Epidermal melanocyte (primary cell): ENCODE measurements around the gene PDE4DIP.
"Not testable (repeated sequence)": the region's sequence is repeated elsewhere in the genome, so short reads cannot be mapped to it uniquely, and the experiment has no call there.

Experiments
- DNase-seq: peaks from one replicate; pipeline ENCODE4 v3.0.0; 2011; ENCODE audit warnings: low spot score; ENCODE audit not compliant: insufficient read length

PDE4DIP gene

GRCh38 chr1:148918836-148919447, 74.7 kb downstream of the PDE4DIP start:
- DNase-seq: not testable (repeated sequence)

GRCh38 chr1:148921047-148921446, 76.8 kb downstream of the PDE4DIP start:
- DNase-seq: not testable (repeated sequence)

GRCh38 chr1:148923798-148924197, 79.6 kb downstream of the PDE4DIP start:
- DNase-seq: not testable (repeated sequence)

DNA sequence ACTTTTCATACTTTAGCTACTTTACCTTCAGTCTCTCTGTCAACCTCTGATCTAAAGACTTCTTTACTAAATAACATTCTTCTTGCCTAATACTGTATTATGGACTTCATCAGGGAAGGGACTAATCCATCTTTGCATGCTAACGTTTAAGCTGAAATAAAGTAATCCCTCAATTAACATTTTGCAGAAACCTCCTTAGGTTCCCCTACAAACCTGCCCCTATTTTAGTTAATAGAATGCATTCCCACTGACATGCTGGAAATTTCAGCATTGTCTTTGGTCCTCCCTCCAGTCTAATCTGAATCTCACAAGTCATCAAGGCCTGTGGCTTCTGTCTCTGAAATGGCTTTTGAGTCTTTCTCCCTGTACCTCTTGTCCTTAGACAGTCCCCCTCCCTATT, 83.4 kb downstream of the PDE4DIP start:
- DNase-seq: not testable (repeated sequence)

GRCh38 chr1:148929253-148929652, 85.0 kb downstream of the PDE4DIP start:
- DNase-seq: not testable (repeated sequence)

- DNase-seq: not testable (repeated sequence)
Observed at GRCh38 chr1:148935381-148936002, 91.3 kb downstream of the PDE4DIP start.

DNA sequence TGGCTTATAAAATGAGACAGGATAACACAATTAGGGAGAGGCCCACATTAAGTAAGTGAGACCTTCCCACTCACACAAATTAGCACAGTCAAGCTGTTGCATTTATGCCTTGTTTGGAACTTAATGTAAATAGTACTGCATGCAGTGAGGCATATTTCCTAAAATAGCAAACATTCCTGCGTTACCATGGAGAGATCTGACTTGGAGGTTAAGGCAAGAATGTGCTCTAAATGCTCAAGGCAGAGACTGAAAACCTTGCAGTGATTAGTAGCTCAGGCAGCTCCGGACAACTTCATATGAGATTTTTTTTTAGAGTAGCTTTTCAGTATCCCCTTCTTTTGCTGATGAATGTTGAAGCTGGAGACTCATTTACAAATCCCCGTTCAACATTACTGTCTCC, 98.7 kb downstream of the PDE4DIP start:
- DNase-seq: not testable (repeated sequence)

DNA sequence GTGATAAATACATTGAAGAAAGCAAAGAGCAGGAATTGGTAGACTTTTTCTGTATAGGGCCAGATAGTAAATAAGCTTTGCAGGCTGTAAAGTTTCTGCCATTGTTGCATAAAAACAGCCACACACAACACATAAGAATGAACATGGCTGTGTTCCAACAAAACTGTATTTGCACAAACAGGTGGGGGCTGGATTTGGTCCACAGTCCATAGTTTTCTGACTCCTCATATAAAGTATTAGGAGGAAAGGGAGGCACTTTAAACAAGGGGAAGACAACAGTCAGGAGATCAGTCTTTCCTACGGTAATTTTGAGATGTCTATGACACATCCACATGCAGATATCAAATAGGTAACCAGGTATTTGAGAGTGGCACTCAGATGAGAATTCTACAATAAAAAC, 100.9 kb downstream of the PDE4DIP start:
- not testable (repeated sequence) for DNase-seq

- DNase-seq: not testable (repeated sequence)
Observed at GRCh38 chr1:148948768-148949167, 104.5 kb downstream of the PDE4DIP start.

- DNase-seq: not testable (repeated sequence)
Observed at GRCh38 chr1:148951336-148952227, 107.4 kb downstream of the PDE4DIP start.

GRCh38 chr1:148952253-148952937, 108.2 kb downstream of the PDE4DIP start:
- not testable (repeated sequence) for DNase-seq

GRCh38 chr1:148952938-148953616, 108.8 kb downstream of the PDE4DIP start:
- DNase-seq: not testable (repeated sequence)

- not testable (repeated sequence) for DNase-seq
Observed at GRCh38 chr1:148953730-148954129, 109.5 kb downstream of the PDE4DIP start.

GRCh38 chr1:148958343-148958742, 114.1 kb downstream of the PDE4DIP start:
- not testable (repeated sequence) for DNase-seq

DNA sequence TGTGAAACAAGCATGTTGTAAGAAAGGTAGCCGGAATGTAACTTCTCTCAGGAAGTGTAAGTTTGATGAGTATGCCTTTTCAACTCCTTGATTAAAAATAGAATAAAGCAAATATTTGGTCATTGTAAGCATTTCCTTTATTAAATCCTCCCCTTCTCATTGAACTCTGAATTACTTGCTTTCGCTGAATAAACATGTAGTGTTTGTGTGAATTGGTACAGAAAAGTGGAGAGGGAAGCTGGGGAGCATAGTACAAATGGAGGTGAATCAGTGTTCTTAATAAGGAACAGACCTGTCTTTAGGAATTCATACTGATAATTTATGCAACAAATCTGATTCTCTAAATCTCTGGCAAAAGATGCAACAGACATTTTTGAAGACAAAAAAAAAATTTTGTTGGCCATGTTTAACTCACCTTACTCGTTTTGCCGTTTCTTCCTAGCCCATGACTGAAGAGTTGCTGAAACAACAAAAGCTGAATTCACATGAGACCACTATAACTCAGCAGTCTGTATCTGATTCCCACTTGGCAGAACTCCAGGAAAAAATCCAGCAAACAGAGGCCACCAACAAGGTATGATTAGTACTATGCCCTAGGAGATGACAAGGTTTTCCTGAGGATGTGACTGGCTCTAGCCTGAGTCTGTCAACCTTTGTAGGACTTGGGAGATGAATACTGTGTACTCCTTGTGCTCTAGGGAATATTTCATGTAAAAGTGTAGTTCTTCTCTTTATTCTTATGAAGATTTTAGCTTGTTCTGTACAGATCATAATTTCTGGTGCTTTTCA, 116.2 kb downstream of the PDE4DIP start:
- not testable (repeated sequence) for DNase-seq

- not testable (repeated sequence) for DNase-seq
Observed at GRCh38 chr1:148962127-148962857, 118.1 kb downstream of the PDE4DIP start.

DNA sequence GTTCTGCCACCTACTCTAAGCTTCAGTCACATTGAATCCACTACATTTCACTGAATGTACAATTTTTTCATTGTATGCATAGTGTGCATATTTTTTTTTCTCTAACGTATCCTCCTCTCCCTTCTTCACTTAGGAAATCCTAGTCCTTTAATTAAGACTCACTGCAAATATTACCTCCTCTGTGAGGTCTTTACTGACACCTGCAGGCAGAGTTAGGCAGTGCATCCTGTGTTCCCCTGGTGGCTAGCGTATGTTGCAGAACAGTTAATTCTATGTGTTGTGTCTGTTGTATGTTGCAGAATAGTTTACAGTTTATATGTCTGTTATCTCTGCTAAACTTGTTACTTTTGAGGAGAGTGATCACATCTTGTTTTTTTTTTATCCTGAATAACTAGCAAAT, 121.9 kb downstream of the PDE4DIP start:
- DNase-seq: not testable (repeated sequence)

DNA sequence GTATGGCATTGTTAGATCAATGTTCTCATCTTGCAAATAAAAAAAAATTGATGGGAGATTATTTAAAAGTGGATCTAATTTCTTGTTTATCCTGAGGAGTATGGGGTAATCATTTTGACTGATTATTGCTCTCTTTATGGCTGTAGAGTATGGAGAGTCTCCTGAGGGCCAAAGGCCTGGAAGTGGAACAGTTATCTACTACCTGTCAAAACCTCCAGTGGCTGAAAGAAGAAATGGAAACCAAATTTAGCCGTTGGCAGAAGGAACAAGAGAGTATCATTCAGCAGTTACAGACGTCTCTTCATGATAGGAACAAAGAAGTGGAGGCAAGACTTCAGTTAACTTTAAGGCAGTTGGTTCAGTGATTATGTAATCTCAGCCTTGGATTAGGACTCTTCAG, 123.4 kb downstream of the PDE4DIP start:
- not testable (repeated sequence) for DNase-seq

DNA sequence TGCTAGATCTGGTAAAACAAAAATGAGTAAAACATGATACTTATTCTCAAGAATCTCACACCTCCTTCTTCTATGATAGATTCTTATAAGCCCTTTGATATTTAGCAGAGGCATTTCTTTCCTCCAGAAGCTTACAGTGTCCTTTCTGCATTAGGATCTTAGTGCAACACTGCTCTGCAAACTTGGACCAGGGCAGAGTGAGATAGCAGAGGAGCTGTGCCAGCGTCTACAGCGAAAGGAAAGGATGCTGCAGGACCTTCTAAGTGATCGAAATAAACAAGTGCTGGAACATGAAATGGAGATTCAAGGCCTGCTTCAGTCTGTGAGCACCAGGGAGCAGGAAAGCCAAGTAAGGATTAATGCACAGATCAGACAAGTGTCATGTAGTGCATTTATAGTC, 124.5 kb downstream of the PDE4DIP start:
- not testable (repeated sequence) for DNase-seq
